Body of pancreas (tissue), 4 donors: ENCODE results near the gene LCN6. TPM values are rescaled to one million over a fixed set of nuclear protein-coding genes. Genes with fewer than 3 reads are reported as not detected.
"Not testable (repeated sequence)": the region's sequence is repeated elsewhere in the genome, so short reads cannot be mapped to it uniquely, and the experiment has no call there.

Experiments used
- ATAC-seq: fragments of 150-250 bp; one replicate; pipeline ENCODE4 v1.9.1; 2016
- DNase-seq, 4 donors: peaks; one replicate each; pipeline ENCODE4 v3.0.0-alpha.2; 2019
- H3K27ac ChIP-seq, 4 donors: fragments of 200-600 bp; sonication (generic); 1 replicate in 3 of 4; 2 replicates in 1 of 4; pipeline versions ENCODE4 v1.5.1 to v1.6.1; 2016 to 2019; ENCODE audit warnings: mild to moderate bottlenecking in 1 of 4, mixed read lengths in 1 of 4, moderate library complexity in 1 of 4
- H3K27me3 ChIP-seq, 2 donors: fragments of 200-600 bp; sonication (generic); one replicate each; pipeline ENCODE4 v1.6.0; 2016; ENCODE audit warnings: mild to moderate bottlenecking in 1 of 2
- H3K36me3 ChIP-seq, 2 donors: fragments of 200-600 bp; sonication (generic); replicated peaks in 1 of 2; 2 replicates each; pipeline ENCODE4 v1.5.1; 2016; ENCODE audit warnings: low read depth in 2 of 2; ENCODE audit not compliant: insufficient read depth in 1 of 2
- H3K4me1 ChIP-seq: fragments of 200-600 bp; sonication (generic); one replicate; pipeline ENCODE4 v1.6.0; 2016
- H3K4me3 ChIP-seq, 2 donors: fragments of 200-600 bp; sonication (generic); 1 replicate in 1 of 2; 2 replicates in 1 of 2; pipeline ENCODE4 v1.5.1; 2016 to 2019
- H3K9me3 ChIP-seq, 3 donors: fragments of 200-600 bp; sonication (generic); 1 replicate in 2 of 3; 2 replicates in 1 of 3; pipeline ENCODE4 v1.5.1; 2016
- POLR2A ChIP-seq, 3 donors: fragments of 450-650 bp; IDR thresholded peaks; one replicate each; pipeline ENCODE4 v1.6.1; 2016; ENCODE audit warnings: antibody characterized with exemption in 3 of 3, mild to moderate bottlenecking in 2 of 3
- WGBS, 2 donors: methylation state at CpG; one replicate each; pipeline ENCODE4 v1.1.5; 2017; 5-methylcytosine and 5-hydroxymethylcytosine counted together
- intact Hi-C: fragments of 100-400 bp; cut with DNase I; formaldehyde crosslinking; loops from one replicate; pipeline ENCODE4 v1.15.1; 2023
- total RNA-seq, 2 donors: library from RNA; depleted of rRNA; stranded (reverse); fragments of >200 nt; gene quantifications; one replicate each; pipeline ENCODE4 v1.1.0, GENCODE V29; 2016
- TF ChIP-seq, protein P1 (sequence below), 7 experiments: fragments of 450-650 bp in 4 of 7; fragments of 200-600 bp in 3 of 7; sonication (generic) in 3 of 7; IDR thresholded peaks; one replicate each; pipeline ENCODE4 v1.5.1; 2016 to 2019; ENCODE audit warnings: antibody characterized with exemption in 7 of 7

Gene LCN6
- total RNA-seq, 2 donors from 2014 or later, result not detected

DNA sequence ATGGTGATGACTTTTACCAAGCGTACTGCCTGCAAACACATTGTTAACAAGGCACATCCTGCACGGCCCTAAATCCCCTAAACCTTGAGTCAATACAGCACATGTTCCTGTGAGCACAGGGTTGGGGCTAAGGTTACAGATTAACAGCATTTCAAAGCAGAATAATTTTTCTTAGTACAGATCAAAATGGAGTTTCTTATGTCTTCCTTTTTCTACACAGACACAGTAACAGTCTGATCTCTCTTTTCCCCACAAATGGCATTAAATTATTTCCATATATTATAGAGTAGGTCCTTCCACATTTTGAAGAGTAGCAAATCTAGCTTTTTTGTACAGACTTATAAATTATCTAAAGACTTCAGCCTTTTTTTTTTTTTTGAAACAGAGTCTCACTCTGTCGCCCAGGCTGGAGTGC lies 41.2 kb upstream of the LCN6 start:
- no peaks in the 10 kb centered on the region for H3K27me3 ChIP-seq
- intact Hi-C loops, result loop anchor here (5.0 kb wide), 1 partner anchor 248 kb away; no protein-coding TSS in a partner anchor
- ATAC-seq, result no peak
- DNase-seq, result no peak
- H3K36me3 ChIP-seq, result no peaks in the 10 kb centered on the region
- WGBS, 2 donors, result 35 to 52% methylated on average over 3 of the region's 3 CpGs
- peaks cover 65% of the 10 kb centered on the region for H3K4me1 ChIP-seq
- no peaks in the 10 kb centered on the region for H3K9me3 ChIP-seq
- TF ChIP-seq, protein P1, sequence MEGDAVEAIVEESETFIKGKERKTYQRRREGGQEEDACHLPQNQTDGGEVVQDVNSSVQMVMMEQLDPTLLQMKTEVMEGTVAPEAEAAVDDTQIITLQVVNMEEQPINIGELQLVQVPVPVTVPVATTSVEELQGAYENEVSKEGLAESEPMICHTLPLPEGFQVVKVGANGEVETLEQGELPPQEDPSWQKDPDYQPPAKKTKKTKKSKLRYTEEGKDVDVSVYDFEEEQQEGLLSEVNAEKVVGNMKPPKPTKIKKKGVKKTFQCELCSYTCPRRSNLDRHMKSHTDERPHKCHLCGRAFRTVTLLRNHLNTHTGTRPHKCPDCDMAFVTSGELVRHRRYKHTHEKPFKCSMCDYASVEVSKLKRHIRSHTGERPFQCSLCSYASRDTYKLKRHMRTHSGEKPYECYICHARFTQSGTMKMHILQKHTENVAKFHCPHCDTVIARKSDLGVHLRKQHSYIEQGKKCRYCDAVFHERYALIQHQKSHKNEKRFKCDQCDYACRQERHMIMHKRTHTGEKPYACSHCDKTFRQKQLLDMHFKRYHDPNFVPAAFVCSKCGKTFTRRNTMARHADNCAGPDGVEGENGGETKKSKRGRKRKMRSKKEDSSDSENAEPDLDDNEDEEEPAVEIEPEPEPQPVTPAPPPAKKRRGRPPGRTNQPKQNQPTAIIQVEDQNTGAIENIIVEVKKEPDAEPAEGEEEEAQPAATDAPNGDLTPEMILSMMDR (IDR thresholded peaks at IDR 0.05), result no peak
- no peak for TF ChIP-seq POLR2A (IDR thresholded peaks at IDR 0.05)
- H3K27ac ChIP-seq, result peak overlapping the region in 3 of 4 donors; percentile 46 to 99 (median 97)
- no peak overlapping the region for H3K4me3 ChIP-seq

DNA sequence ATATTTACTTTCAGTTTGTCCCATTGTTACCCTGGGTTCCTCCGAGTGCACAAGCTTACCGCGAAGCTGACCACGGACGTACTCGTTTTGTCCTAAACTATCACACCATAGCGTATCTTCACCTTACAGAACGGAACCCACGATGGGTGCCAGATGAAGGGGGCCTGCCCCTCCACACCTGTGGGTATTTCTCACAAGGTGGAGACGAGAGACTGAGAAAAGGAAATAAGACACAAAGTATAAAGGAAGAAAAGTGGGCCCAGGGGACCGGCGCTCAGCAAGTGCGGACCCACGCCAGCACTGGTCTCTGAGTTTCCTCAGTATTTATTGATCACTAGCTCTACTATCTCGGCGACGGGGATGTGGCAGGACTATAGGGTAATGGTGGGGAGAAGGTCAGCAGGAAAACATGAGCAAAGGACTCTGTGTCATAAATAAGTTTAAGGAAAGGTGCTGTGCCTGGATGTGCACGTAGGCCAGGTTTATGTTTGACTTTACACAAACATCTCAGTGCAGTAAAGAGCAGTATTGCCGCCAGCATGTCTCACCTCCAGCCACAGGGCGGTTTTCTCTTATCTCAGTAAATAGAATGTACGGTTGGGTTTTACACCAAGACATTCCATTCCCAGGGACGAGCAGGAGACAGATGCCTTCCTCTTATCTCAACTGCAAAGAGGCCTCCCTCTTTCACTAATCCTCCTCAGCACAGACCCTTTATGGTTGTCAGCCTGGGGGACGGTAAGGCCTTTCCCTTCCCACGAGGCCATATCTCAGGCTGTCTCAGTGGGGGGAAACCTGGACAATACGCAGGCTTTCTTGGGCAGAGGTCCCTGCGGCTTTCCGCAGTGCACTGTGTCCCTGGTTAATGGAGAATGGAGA lies 40.6 kb upstream of the LCN6 start:
- H3K27me3 ChIP-seq, DNase-seq, H3K36me3 ChIP-seq, ATAC-seq, H3K4me3 ChIP-seq, H3K9me3 ChIP-seq: not testable (repeated sequence)
- 46 to 49% methylated on average over 27 of the region's 27 CpGs for WGBS, 2 donors
- Histone ChIP-seq H3K4me1 (peaks cover 65% of the 10 kb centered on the region), H3K27ac (peak overlapping the region in 3 of 4 donors; percentile 46 to 99 (median 97))
- intact Hi-C loops, result loop anchor here (5.0 kb wide), 1 partner anchor 248 kb away; no protein-coding TSS in a partner anchor

DNA sequence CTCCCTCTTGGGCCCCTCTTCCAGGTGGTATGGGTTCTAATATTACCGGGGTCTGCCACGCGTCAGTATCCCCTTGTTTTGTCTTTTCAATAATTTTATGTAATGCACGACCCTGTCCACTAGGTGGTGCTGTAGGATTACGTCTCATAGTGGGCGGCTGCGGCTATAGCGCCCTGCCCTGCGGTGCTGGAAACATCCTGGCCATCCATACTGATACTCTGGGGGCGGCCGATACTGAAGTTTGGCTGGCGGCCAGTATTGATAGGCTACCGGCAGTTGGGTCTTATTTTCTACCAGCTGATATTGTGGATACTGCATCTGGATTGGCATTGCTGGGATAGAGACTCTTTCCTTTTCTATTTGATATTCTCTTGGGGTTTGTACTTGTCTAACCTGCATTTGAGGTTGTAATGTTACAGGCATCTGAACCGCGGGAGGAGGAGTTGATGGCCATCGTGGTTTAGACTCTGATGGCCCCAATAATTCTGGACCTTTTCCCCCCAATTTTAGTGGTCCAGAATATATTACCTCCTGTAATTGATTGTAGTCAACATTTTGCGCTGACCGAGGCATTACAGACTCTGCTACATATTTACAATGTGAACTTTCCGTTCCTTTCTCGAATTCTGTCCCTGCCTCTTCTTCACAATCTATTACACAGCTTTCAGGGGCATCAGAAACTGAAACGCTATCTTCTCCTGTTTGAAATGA lies 39.5 kb upstream of the LCN6 start:
- no peak overlapping the region for H3K4me3 ChIP-seq
- TF ChIP-seq, protein P1 (IDR thresholded peaks at IDR 0.05), result peak; percentile 71 to 88 (median 85)
- no peak for TF ChIP-seq POLR2A (IDR thresholded peaks at IDR 0.05)
- WGBS, 2 donors, result 11 to 13% methylated on average over 21 of the region's 21 CpGs
- peak overlapping the region in 1 of 4 donors; percentile 97 for H3K27ac ChIP-seq
- no peaks in the 10 kb centered on the region for H3K27me3 ChIP-seq
- no peaks in the 10 kb centered on the region for H3K36me3 ChIP-seq
- DNase-seq (peak; percentile 63 to 75 (median 70)), ATAC-seq (no peak)
- intact Hi-C loops, result loop anchor here (5.0 kb wide), 1 partner anchor 249 kb away; no protein-coding TSS in a partner anchor
- H3K4me1 ChIP-seq, result peaks cover 57% of the 10 kb centered on the region
- no peaks in the 10 kb centered on the region for H3K9me3 ChIP-seq

DNA sequence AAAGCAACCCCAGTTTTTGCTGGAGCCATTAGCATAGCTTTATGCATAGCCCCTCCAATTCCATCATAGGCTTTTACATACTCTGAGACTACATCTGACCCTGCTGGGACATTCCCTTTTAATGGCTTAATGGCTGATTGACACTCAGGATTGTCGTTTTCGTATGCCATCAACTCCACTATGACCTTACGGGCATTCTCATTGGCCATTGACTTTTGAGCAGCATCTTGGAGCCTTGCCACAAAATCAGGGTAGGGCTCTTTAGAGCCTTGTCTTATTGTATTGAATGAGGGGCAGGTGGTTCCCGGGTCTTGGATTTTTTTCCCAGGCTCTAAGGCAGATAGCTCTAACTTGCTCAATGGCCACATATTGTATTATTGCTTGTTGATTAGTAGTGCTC lies 38.7 kb upstream of the LCN6 start:
- not testable (repeated sequence) for H3K27ac ChIP-seq, H3K27me3 ChIP-seq, ATAC-seq, H3K36me3 ChIP-seq, H3K4me3 ChIP-seq, H3K9me3 ChIP-seq
- DNase-seq, result peak in 1 of 4 donors; percentile 1
- H3K4me1 ChIP-seq, result peaks cover 48% of the 10 kb centered on the region
- intact Hi-C loops, result loop anchor here (5.0 kb wide), 1 partner anchor 250 kb away; no protein-coding TSS in a partner anchor
- 19 to 24% methylated on average over 4 of the region's 4 CpGs for WGBS, 2 donors

DNA sequence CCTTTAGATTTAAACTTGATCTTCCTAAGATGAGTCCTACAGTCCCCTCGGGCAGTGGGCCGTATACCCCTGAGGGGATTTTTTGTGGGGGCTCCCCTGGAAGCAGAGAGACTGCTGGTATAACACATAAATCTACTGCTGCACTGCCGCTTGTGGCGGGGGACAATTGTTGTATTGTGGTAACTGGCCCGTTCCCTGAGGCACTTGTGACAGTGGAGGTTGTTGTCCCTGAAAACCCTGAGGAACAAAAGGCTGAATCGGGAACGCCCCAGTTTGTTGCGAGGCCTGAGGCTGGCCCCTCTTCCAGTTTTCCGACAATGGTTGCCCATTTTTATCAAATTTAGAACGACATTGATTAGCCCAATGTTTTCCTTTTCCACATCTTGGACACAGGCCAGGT lies 38.1 kb upstream of the LCN6 start:
- Histone ChIP-seq H3K36me3 (no peaks in the 10 kb centered on the region), H3K27me3 (no peaks in the 10 kb centered on the region), H3K27ac (no peak overlapping the region), H3K4me3 (no peak overlapping the region), H3K9me3 (no peaks in the 10 kb centered on the region), H3K4me1 (peaks cover 43% of the 10 kb centered on the region)
- ATAC-seq (no peak), DNase-seq (peak in 1 of 4 donors; percentile 1)
- TF ChIP-seq, protein P1 (IDR thresholded peaks at IDR 0.05), result no peak
- TF ChIP-seq POLR2A (IDR thresholded peaks at IDR 0.05), result no peak
- WGBS, 2 donors, result 41 to 44% methylated on average over 10 of the region's 10 CpGs
- intact Hi-C loops, result loop anchor here (5.0 kb wide), 1 partner anchor 251 kb away; no protein-coding TSS in a partner anchor
